GM18505 (cell line): ENCODE measurements around the gene TBC1D2.

Source experiments
- ATAC-seq: cut with Tn5 transposase; IDR thresholded peaks from one replicate; pipeline ENCODE4 v1.9.1; 2021; ENCODE audit not compliant: unreplicated experiment
- POLR2A ChIP-seq: IDR thresholded peaks from 4 replicates; pipeline ENCODE4 v1.6.1; 2011; ENCODE audit warnings: borderline replicate concordance; ENCODE audit not compliant: insufficient read depth, insufficient read length; ENCODE audit errors: extremely low read depth

TBC1D2 gene

DNA sequence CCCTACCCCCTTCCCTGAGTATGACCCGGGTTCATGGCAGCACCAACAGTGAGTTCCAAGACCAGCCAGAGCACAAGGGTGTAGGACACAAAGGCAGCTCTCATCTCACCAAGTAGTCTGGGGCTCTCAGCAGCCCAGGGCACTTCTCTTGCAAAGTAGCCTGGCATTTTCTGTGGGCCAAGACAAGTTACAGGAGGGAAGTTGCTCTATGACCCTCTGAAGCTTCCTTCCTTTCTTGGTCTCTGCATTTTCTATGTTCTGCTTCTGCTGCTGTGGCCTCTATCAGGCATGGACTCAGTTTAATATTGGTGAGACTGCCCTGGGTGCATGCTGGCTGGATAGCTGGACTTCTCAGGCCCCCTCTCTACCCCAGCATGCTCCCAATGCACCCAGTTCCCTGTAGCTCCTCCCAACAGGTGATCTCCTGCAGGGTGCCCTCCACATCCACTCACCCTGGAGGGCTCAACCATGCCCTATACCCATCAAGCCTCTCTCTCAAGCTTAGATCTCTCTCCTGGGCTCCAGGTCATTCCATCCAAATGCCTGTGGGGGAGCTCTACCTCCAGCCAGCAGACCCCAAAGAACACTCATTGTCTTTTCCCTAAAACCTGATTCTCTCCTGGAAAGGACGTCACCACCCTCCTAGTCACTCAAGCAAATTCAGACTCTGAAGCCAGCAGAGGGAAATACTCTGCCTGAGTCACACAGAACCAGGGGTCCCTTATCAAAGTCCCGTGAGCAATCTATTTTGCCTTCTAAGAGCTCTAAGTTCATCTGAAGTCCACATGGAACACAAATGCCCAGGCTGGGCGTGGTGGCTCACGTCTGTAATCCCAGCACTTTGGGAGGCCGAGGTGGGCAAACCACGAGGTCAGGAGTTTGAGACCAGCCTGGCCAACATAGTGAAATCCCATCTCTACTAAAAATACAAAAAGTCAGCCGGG lies 13.8 kb downstream of the TBC1D2 start:
- no peak for TF ChIP-seq POLR2A
- no peak for ATAC-seq

DNA sequence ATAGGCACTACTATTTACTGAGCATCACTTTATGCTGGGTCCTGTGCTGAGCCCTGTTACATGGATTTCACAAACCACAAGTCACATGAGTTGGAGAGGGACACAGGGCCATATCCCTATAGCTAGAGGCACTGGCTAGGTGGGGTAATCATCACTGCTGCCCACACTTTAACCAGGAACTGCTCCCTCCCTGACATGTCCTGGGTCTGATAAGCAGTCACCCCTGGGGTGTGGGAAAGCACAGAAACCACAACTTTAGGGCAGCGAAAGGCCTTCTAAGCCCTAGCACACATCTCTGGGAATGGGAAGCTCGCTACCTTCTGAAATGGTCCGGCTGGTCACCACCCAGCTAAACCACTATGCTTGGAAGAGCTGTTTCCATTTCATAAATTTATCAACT lies 15.0 kb downstream of the TBC1D2 start:
- no peak for ATAC-seq
- no peak for TF ChIP-seq POLR2A

DNA sequence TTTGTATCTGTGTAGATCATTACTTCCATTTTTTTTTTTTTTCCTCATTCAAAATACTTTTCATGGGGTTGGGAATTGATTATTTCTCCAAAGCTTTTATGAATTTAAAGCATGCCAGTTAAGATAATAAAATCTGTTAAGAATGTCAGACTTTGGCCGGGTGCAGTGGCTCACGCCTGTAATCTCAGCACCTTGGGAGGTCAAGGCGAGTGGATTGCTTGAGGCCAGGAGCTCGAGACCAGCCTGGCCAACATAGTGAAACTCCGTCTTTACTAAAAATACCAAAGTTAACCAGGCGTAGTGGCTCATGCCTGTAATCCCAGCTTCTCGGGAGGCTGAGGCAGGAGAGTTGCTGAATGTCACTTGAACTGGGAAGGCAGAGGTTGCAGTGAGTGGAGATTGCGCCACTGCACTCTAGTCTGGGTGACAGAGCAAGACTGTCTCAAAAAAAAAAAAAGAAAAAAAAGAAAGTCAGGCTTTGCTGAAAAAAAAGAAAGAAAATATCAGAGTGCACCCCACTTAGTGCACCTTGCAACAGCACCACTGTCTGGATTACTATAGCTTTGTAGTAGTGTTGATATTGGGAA lies 18.5 kb downstream of the TBC1D2 start:
- TF ChIP-seq POLR2A, result no peak
- ATAC-seq, result no peak

DNA sequence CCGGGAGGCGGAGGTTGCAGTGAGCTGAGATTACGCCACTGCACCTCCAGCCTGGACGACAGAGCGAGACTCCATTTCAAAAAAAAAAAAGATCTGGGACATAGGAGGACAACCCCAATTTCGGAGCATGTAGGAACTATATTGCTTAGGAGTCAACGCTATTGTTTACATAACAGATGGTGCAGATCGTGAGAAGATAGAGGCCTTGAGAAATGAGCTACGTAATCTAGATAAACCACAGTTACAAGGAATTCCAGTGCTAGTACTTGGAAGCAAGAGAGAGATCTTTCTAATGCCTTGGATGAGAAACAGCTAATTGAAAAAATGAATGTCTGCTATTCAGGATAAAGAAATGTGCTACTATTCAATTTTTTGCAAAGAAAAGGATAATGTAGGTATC lies 20.3 kb downstream of the TBC1D2 start:
- no peak for TF ChIP-seq POLR2A
- ATAC-seq, result no peak

DNA sequence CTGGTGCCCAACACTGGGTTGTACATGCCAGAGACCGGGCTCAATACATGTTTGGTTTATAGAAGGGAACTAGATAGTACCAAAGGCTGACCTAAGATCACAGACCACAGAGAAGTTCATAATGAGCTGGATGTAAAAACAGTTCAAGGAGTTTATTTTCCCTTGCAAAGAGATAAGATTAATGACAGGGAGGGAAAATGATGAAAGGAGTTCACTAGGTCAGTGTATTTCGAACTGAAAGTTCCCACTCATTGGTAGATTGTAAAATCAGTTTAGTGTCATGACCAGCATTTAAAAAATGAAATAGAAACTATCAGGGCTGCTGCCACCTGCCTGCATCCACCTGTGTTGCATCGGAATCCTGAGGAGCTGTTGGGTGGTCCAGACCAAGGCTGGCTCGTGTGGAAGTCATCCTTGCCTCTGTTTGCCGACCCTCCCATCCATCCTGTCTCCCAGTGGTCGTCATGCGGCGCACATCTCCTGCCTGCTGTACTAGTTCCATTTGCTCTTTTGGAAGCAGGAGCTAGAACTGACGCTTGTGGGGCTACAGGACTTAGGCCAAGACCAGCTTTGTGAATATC lies 21.1 kb downstream of the TBC1D2 start:
- ATAC-seq, result no peak
- no peak for TF ChIP-seq POLR2A

DNA sequence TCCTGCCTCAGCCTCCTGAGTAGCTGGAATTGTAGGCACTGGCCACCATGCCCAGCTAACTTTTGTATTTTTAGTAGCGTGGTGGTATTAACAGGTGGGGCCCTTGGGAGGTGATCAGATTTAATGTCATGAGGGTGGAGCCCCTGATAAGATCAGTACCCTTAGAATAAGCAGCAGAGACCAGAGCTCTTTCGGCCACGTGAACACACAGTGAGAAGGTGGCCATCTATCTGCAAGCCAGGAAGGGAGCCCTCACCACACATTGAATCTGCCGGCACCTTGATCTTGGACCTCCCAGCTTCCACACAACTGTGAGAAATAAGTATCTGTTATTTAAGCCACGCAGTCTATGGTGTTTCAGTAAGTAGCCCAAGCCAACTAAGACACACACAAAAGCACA lies 22.5 kb downstream of the TBC1D2 start:
- no peak for ATAC-seq
- TF ChIP-seq POLR2A, result no peak

DNA sequence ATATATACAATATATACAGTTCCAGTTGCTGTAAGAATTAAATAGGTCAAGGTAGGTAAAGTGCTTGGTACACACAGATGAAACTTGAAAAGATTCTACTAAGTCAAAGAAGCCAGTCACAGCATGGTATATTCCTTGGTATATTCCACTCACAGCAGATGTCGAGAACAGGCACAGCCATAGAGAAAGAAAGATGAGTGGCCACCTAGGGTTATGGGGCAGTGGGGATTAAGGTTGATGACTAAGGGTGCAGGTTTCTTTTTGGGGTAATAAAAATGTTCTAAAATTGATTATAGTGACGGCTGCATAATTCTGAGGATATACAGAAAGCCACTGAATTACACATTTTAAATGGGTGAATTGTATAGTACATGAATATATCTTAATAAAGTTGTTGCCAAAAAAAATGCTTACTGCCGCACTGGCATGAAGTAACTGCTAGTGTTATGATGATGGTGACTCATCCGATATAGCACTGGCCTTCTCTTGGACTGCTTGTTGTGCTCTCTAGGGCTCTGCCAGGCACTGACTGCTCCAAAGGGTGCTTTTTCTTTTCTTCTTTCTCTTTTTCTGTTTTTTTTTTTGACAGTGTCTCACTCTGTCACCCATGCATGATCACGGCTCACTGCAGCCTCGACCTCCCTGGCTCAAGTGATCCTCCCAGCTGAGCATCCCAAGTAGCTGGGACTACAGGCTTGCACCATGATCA lies 23.5 kb downstream of the TBC1D2 start:
- no peak for ATAC-seq
- TF ChIP-seq POLR2A, result no peak

DNA sequence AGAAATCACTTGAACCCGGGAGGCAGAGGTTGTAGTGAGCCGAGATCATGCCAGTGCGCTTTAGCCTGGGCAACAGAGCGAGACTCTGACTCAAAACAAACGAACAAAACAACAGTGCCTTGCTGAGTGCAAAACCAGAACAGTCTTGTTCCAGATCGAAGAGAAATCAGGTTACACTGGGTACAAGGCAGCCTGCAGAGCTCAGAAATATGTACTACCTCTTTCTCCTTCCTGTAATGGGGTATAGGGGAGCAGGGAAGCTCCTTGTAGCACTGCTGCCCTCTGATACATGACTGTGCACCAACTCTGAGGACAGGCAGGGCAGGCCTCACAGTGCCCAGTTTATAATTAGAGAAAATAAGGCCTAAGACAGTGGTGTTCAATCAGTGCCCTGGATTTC lies 24.7 kb downstream of the TBC1D2 start:
- no peak for TF ChIP-seq POLR2A
- no peak for ATAC-seq

DNA sequence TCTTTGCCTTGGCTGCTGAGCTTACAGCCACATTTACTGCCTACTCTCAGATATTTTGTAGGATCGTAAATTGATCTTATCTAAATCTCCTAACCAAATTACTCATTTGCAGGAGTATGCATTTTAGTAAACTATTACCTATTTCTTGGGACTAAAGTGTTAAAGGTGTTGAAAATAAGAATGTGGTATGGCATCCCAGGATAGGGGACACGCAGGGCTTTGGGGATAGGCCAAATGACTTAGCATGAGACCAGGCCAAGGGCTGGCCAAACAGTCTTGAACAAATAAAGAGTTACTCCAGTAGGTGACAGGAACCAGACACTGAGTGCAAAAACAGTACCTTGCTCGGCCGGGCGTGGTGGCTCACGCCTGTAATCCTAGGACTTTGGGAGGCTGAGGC lies 25.1 kb downstream of the TBC1D2 start:
- no peak for TF ChIP-seq POLR2A
- ATAC-seq, result no peak

DNA sequence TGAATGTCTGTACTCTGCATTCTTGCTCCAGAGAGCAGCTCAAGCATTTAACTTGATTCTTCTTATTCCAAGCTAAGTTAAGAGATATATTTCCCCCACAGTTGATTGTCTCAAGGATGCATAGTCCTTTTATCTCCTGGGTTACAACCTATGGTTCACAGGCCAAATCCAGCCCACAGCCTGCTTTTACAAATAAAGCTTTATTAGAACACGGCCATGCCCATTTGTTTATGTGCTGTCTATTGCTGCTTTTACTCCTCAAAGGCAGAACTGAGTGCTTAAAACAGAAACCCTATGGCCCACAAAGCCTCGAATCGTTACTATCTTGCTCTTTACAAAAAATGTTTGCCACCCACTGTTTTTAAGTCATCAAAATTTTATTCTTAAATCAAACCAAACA lies 25.8 kb downstream of the TBC1D2 start:
- ATAC-seq, result no peak
- no peak for TF ChIP-seq POLR2A

DNA sequence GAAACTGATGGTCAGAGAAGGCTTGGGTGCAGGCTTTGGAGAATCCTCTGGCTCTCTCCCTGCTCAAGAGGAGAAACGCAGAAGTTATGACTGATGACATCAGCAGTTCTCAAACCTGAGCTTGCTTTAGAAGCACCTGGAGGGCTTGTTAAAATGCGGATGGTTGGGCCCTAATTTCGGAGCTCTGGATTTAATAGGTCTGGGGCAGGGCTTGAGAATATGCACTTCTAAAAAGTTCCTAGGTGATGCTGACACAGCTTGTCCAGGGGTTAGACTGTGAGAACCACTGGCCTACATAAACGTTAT lies 26.4 kb downstream of the TBC1D2 start:
- no peak for TF ChIP-seq POLR2A
- no peak for ATAC-seq

DNA sequence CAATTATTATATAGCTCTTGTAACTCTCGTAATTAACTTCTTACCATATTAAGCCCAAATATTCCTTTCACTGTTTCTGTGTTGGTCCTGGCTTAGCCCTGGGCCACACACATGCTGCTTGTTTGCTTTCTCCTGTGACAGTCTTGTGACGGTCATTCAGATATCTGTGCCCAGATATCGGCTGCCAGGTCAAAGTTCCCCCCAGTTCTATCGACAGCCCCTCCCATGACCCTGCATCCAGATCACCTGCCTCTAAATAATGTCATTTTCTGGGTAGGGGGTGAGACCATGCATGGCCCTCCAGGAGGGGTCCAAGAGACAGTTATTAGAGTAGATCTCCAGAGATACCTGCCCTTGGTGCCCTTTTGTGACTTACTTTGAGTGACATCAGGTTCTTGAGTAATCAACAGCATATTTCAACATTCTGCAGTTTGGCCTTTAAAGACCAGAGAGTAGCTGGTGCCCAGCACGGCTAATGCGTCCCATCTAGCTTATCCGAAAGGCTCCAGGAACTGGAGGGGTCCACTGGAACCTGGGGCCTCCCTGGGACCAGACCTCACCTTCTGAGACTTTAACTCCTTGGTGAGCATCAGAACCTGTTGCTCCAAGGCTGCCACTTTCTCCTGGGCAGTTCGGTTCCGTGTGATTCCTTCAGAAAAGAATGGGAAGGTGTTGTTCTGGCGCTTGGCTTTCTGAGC lies 26.9 kb downstream of the TBC1D2 start:
- TF ChIP-seq POLR2A, result no peak
- no peak for ATAC-seq

DNA sequence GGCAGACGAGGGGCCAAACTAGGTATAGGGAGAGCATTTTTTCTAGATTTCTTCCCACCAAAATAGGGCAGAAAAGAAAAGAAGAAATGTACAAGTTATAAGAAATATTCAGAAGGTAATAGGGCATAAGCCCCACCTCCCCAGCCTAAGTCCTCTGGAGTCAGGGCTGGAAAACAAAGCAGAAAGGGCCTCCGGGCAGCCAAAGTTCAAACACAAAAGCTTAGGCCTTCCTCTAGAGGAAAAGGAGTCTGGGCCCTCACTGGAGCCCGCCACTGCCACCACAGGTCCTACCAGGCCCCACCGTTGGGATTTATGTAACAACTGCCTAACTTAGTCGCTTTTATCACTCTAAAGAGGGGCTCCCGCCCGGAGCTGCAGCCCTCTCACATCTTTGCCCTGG lies 27.6 kb downstream of the TBC1D2 start:
- TF ChIP-seq POLR2A, result no peak
- ATAC-seq, result no peak

DNA sequence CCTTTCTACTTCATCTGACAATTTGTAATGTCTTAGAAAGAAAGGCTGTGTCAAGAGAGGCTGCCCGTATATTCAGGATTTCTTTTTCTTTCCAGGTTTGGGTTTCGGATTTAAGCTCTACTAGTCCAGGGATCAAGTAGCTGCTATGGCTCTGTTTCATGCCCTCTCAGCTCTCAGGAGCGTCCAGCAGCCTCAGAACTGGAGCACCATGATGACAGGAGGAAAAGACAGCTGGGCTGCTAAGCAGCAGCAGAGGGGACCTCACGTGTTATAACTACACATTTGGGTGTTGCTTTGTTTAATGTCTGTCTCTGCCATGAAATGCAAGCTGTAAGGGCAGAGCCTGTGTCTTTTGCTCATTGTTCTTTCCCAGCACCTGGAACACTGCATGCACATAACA lies 28.5 kb downstream of the TBC1D2 start:
- no peak for ATAC-seq
- no peak for TF ChIP-seq POLR2A

DNA sequence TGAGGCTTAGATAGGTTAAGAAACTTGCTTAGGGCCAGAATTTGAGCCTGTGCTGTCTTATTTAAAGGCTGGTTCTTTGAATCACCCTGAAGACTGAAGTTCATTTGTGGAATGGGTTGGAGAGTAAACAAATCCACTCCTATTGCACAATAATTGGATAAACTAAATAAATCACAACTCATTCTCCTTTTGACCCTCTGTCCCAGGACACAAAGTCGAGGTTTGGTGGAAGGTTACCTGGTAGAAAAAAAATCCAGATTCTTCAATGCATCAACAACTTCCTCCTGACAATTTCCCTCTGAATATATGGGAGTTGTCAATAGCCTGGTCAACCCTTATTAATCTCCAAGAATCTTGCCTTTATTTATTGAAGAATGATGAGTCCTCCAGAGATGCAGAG lies 28.9 kb downstream of the TBC1D2 start:
- TF ChIP-seq POLR2A, result no peak

More for the DNA sequence above, 28.9 kb downstream of the TBC1D2 start:
- ATAC-seq, result no peak
